Subcutaneous adipose tissue (tissue), 4 donors: ENCODE measurements around the gene NHS. TPM values are rescaled to one million over a fixed set of nuclear protein-coding genes. Genes with fewer than 3 reads are reported as not detected.

ENCODE experiments used
- total RNA-seq, 4 donors: library from RNA; depleted of rRNA; stranded (reverse); fragments of >200 nt; gene quantifications; one replicate each; pipeline ENCODE4 v1.1.0, GENCODE V29; 2016
- TF ChIP-seq, protein P1 (sequence below): fragments of 450-650 bp; IDR thresholded peaks from one replicate; pipeline ENCODE4 v1.5.1; 2016; ENCODE audit warnings: low read depth, mild to moderate bottlenecking, control low read depth, antibody characterized with exemption, moderate library complexity

The NHS gene
- total RNA-seq, 4 donors from 2014 or later, result 5.8 to 17.4 (median 9.5) TPM

DNA sequence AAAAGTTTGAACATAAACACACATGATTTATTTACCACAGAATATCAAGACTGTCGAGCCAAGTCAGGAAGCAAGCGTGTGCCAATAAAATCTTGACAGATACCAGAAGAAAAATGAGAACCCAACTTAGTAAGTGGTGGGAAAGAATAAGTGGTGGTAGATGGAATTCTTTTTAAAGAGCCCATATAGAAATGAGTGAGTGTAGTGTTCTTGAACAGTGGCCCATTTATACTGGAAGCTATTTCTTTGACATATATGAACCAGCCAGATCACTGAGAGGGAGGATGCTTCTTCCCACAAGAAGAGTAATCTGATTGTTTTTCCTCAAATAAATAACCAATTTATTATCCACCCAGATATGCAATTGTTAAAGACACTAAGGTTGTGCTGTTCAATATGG is 98.0 kb downstream of the NHS start:
- TF ChIP-seq, protein P1, sequence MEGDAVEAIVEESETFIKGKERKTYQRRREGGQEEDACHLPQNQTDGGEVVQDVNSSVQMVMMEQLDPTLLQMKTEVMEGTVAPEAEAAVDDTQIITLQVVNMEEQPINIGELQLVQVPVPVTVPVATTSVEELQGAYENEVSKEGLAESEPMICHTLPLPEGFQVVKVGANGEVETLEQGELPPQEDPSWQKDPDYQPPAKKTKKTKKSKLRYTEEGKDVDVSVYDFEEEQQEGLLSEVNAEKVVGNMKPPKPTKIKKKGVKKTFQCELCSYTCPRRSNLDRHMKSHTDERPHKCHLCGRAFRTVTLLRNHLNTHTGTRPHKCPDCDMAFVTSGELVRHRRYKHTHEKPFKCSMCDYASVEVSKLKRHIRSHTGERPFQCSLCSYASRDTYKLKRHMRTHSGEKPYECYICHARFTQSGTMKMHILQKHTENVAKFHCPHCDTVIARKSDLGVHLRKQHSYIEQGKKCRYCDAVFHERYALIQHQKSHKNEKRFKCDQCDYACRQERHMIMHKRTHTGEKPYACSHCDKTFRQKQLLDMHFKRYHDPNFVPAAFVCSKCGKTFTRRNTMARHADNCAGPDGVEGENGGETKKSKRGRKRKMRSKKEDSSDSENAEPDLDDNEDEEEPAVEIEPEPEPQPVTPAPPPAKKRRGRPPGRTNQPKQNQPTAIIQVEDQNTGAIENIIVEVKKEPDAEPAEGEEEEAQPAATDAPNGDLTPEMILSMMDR, result no peak

DNA sequence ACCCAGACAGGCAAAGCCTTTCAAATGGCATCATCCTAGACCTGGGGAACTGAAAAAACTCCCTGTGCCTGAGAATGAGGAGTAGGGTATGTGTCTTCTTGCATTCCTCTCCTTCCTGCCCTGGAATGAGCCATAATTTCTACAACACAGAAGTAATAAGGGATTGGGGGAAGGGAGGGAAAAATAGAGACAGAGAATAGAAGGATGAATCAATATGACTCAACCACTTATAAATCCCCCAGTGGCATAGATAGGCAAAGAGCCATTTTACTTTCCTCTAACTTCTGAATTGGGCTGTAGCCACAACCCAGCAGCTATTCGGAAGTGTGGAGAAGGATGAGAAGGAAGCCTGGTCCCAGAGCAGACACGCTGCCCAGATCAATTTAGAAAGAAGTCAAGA is 99.9 kb downstream of the NHS start:
- TF ChIP-seq, protein P1, result no peak

DNA sequence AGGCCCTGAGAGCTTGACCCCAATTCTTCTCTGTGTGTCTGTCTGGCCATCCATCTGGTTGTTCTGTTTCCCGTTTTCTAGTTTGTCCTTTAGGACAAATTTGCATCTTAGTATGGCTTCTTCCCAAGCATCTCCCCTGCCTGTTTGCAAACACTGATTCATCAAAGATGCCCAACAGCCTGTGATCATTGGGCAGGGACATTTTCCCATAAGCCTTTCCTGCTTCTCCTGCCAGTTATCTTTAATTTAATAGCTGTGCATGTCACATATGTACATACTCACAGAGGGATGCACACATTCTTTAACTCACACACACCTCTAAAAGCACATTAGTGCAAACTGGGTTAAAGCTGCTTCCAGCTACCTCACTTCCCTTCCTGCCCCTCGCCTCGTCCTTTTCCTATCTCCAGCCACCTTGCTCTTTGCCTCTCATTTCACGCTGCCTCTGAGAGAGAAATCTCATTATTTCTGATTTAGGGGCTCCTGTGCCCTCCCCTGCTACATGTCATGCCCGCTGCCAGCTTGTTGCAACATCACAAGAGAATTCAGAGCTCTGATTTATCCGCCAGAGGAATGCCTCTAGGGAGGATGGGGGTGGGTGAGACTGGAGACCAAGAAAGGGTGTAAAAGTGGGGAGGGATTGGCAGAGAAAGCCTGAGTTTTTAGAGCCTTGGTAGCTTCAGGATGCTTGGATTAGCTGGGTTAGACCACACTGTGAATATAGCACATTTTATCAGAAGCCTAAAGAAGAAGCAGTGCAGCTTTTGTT is 100.6 kb downstream of the NHS start:
- TF ChIP-seq, protein P1, result no peak

DNA sequence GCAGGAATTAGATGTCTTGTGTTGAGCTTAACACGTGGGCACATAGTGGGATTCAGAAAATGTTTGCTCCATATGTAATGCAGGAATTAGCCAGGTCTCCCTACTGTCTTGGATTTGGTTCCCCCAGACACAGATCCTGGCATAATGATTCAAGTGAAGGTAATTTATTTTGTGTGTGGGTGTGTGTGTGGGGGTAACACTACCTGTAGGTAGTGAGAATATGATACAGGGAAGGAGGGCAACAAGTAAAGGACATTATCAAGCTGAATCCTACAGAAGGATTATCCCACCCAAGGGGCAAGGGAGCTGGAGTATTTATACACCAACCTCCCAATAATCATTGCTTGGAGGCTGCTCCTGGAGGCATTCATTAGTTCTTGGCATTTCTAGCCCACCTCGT is 101.4 kb downstream of the NHS start:
- TF ChIP-seq, protein P1, result no peak

DNA sequence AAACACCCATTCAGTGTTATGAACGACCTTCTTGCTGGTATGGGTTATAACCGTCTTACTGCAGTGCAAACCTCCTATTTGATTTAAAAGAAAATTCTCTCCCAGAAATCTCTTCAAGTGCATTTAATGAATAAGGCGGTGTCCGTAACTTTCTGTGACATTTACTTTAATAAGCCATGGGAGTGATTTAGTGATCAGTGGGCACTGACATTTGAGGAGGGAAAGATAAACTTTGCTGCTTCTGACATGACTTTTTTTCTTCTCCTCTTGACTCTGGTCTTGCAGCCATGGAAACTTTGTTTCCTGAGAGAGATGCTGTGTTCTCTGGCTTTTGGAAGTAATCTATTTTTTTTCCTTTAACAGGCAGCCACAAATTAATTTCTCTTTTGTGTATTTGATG is 106.1 kb downstream of the NHS start:
- TF ChIP-seq, protein P1, result no peak

DNA sequence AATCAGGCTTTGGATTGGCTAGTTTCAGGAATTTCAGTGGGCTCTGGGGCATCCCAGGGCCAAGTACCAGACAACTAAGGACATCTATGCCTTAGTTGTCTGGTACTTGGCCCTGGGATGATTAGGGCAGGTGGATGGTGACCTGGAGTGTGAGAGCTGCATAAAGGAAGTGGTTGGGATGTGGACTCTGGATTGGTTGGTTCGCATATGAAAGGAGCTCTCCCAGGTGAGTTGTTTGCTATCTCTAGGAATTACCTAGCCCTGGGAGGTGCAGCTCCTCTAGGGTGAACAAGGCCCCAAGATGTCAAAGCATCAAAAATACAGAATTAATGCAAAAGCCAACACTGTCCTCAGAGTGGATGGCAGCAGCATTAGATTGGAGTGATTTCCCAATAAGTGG is 109.6 kb downstream of the NHS start:
- TF ChIP-seq, protein P1, result no peak

DNA sequence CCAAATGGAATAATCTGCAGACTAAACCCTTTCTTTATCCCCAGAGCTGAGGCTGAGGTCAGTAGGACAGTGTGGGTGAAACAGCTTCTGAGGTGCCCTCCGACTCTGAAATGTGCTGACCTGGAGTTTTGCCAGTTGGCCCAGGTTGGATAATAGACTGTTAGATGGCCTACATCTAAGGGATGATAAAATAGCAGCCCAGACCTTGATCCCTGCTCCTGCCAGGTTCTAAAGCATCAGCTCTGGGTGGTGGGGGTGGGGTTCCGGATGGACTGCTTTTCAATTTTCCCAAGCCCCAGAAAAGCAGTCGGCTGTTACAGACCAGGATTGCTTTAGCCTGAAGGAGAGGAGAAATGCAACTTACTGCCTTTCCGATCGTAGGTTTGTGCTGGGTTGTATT is 110.4 kb downstream of the NHS start:
- TF ChIP-seq, protein P1, result no peak
